GM12865 (cell line): Measurements from ENCODE around the gene NAA25.

ENCODE experiments used
- DNase-seq: peaks from one replicate; pipeline ENCODE4 v3.0.0; 2010; ENCODE audit warnings: low read depth
- H3K4me3 ChIP-seq: 2 replicates; pipeline ENCODE4 v1.5.1; 2011; ENCODE audit warnings: mild to moderate bottlenecking, low read depth, low read length, control low read depth
- CTCF ChIP-seq: IDR thresholded peaks from 2 replicates; pipeline ENCODE4 v1.5.1; 2011; ENCODE audit warnings: low read length, control low read depth, low read depth, inconsistent platforms; ENCODE audit not compliant: insufficient read depth; ENCODE audit errors: missing control alignments

The NAA25 gene

DNA sequence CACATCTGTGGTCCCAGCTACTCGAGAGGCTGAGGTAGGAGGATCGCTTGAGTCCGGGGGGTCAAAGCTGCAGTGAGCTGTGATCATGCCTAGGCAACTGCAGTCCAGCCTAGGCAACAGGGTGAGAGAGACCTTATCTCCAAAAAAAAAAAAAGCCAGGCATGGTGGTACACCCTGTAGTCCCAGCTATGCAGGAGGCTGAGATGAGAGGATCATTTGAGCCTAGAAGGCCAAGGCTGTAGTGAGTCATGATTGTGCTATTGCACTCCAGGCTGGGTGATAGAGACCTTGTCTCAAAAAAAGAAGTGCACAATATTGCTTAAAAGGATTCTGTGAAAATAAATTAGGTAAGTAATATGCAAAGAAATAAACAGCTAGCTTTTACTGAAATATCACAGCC is 17.0 kb downstream of the NAA25 start:
- DNase-seq, result no peak

GRCh38 chr12:112087851-112088250 is 20.7 kb downstream of the NAA25 start:
- DNase-seq, result no peak
- no peak for TF ChIP-seq CTCF
- H3K4me3 ChIP-seq, result no peak overlapping the region

More for the DNA sequence above, 17.0 kb downstream of the NAA25 start:
- TF ChIP-seq CTCF, result no peak
- no peak overlapping the region for H3K4me3 ChIP-seq

- no peak for TF ChIP-seq CTCF
- no peak for DNase-seq
- H3K4me3 ChIP-seq, result no peak overlapping the region
Observed at GRCh38 chr12:112087055-112087850, 21.3 kb downstream of the NAA25 start.

DNA sequence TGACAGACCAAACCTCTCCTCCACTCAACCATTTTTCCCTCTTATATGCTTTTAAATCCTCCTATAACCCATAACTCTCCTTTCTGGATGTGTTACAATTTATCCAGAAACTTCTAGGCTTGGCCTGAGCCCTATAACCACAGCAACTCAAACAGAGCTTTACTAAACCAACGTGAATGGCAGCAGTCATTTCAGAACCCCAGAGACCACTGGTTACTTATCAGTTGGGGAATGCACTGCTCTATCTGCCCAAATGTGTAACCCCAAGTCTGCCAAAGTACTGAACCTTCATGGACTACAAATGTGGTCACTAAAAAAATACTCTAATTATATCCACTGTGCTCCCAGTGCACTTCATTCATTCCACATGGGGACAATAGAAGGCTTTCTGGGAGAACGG is 42.0 kb downstream of the NAA25 start:
- DNase-seq, result no peak
- no peak overlapping the region for H3K4me3 ChIP-seq
- no peak for TF ChIP-seq CTCF

DNA sequence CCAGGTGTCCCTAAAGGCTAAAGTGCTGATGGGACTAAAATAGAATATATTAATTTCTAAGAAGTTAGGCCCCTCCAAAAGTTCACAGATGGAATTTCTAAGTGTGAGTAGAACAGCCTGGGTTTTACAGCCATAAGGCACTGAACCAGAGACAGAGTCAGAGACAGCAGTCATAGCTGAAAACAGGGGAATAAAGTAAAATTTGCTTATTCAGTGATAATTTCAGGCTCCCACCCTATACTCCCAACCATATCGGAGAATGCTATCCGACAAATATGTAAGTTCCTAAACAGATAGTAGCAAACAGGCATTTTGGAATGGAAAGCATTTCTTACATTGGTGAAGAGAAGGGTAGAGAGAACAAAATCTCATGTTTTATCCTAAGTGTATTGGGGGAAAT is 45.3 kb downstream of the NAA25 start:
- no peak overlapping the region for H3K4me3 ChIP-seq

GRCh38 chr12:112061137-112061536 is 47.4 kb downstream of the NAA25 start:
- DNase-seq, result no peak
- no peak overlapping the region for H3K4me3 ChIP-seq
- TF ChIP-seq CTCF, result no peak

More for the DNA sequence above, 45.3 kb downstream of the NAA25 start:
- no peak for DNase-seq
- no peak for TF ChIP-seq CTCF

DNA sequence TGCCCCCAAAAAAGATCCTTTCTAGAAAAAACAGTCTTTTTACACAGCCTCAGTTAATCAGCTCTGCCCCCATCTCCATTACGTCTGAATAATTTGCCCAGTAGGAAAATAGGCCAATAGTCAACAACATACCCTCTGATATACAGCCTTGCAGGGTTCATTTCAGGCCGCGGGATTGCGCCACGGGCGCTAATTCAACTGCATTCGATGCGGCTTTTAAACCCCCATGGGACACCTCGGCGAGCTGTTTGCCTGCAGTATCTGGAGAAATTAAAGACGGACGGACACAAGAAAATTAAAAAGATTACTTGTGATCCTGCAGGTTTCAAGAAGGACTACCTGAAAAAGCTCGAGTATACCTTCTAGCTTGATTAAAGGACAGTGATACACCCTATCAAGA is 59.2 kb downstream of the NAA25 start:
- TF ChIP-seq CTCF, result no peak
- H3K4me3 ChIP-seq, result no peak overlapping the region
- no peak for DNase-seq
